ENCODE results near the gene ASCL2. TPM values are rescaled to one million over a fixed set of nuclear protein-coding genes. Genes with fewer than 3 reads are reported as not detected.

ASCL2 gene
- total RNA-seq, 1 donor from 2014 or later, result not detected

DNA sequence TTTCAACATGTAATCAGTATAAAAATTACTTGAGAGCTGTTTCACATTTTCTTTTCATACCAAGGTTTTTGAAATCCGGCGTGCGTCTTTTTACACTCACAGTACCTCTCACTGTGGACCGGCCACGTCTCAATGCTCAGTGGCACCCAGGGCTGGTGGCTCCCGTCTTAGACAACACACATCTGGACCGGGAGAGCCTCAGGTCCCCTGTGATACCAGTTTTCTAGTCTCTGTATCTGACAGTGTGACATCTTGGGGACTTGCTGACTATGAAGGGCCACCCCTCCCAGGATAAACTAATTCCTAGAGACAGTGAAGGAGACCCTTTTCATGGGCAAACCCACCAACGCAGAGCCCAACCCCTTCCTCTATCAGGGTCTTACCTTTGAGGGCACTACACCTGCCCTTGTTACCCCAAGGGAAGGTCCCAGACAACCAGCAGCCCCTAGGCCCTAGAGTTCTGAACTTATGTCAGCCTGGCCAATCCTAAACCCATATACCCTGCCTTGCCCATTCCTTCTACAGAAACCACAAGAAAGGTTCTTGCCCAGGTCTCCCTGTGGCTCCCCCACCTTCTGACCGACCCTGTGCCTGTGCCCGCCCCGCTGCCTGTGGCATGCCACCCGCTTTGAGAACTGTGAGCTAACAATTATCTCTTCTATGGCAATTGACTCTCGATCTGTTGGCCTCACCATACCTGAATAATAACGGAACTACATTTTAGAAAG, 6.1 kb upstream of the ASCL2 start:
- H3K36me3 ChIP-seq, result no peaks in the 10 kb centered on the region
- no peak for DNase-seq
- TF ChIP-seq, protein P1, sequence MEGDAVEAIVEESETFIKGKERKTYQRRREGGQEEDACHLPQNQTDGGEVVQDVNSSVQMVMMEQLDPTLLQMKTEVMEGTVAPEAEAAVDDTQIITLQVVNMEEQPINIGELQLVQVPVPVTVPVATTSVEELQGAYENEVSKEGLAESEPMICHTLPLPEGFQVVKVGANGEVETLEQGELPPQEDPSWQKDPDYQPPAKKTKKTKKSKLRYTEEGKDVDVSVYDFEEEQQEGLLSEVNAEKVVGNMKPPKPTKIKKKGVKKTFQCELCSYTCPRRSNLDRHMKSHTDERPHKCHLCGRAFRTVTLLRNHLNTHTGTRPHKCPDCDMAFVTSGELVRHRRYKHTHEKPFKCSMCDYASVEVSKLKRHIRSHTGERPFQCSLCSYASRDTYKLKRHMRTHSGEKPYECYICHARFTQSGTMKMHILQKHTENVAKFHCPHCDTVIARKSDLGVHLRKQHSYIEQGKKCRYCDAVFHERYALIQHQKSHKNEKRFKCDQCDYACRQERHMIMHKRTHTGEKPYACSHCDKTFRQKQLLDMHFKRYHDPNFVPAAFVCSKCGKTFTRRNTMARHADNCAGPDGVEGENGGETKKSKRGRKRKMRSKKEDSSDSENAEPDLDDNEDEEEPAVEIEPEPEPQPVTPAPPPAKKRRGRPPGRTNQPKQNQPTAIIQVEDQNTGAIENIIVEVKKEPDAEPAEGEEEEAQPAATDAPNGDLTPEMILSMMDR (IDR thresholded peaks at IDR 0.05; ENCODE audit: borderline replicate concordance), result no peak

DNA sequence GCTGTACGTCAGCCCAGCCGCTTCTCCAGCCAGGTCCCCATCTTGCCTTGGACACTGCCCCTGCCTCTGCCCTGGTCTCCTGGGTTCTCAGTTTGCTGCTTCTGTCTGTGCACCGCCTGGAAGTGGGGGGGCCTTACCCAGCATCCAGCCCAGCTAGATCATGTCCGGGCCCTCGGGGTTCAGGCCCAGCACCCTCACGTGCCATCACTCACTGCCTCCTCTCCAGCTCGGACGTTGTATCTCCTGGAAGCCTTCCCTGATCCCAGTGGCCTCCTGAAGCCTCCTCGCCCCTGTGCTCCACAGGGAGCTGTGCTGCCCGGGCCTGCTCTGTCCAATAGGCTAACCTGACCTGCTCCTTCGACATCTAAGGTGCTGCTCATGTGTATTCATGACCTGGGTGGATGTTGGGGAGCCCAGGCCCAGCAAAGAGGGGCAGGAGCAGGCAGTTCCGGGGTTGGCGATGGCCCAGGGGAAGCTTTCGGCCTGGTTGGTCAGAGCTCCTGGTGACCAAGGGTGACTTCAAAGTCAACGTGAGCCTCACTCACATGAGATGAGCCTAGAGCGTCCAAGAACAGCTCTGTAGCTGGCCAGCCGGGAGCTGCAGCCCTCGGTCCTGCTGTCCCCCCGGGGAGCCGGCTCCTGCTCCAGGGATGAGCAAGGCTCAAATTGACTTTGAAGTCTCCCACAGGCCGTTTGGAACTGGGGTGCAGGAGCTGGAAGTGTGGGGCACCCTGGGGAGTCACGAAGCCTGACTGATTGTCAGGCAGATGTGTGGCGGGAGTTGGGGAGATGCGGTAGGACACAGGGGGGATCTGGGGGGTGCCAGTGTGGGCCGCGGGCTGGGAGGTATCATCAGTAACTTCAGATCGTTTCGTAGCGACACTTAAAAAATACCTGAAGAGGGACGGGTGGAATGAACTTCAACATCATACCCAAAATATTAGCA, 5.2 kb upstream of the ASCL2 start:
- intact Hi-C loops (cut with micrococcal nuclease), result no loop called here
- no peaks in the 10 kb centered on the region for H3K36me3 ChIP-seq
- H3K27ac ChIP-seq (replicated peaks), result no peak overlapping the region
- DNase-seq, result no peak
- H3K27me3 ChIP-seq (ENCODE audit: low read depth), result peaks cover 52% of the 10 kb centered on the region
- H3K9me3 ChIP-seq (replicated peaks), result peaks cover 13% of the 10 kb centered on the region
- H3K4me3 ChIP-seq, result no peak overlapping the region
- TF ChIP-seq, protein P1 (IDR thresholded peaks at IDR 0.05; ENCODE audit: borderline replicate concordance), result no peak
- peaks cover 6% of the 10 kb centered on the region for H3K4me1 ChIP-seq

More for the DNA sequence above, 6.1 kb upstream of the ASCL2 start:
- no peaks in the 10 kb centered on the region for H3K4me1 ChIP-seq
- no peak overlapping the region for H3K4me3 ChIP-seq
- H3K9me3 ChIP-seq (replicated peaks), result peaks cover 21% of the 10 kb centered on the region
- peaks cover 43% of the 10 kb centered on the region for H3K27me3 ChIP-seq (ENCODE audit: low read depth)
- intact Hi-C loops (cut with micrococcal nuclease), result no loop called here
- H3K27ac ChIP-seq (replicated peaks), result no peak overlapping the region

DNA sequence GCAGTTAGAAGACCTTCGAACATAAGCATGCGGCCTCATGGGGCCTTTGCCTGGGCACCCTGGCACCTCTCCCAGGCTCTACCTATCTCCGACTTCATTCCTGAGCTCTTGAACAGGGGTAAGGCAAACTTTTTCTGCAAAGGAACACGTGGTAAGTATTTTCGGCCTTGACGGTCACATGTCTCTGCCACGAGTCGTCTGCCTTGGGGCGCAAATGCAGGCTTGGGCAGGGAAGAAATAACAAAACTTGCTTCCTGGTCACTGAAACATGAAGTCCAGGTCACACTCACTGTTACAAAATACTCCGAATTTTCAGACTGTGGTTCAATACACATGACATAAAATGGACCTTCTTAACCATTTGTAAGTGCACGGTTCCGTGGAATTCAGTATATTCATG, 3.4 kb upstream of the ASCL2 start:
- no peak for DNase-seq
- no peak overlapping the region for H3K4me3 ChIP-seq
- H3K36me3 ChIP-seq, result no peaks in the 10 kb centered on the region
- H3K27me3 ChIP-seq (ENCODE audit: low read depth), result peaks cover 70% of the 10 kb centered on the region
- intact Hi-C loops (cut with micrococcal nuclease), result no loop called here
- TF ChIP-seq, protein P1 (IDR thresholded peaks at IDR 0.05; ENCODE audit: borderline replicate concordance), result no peak
- H3K4me1 ChIP-seq, result peaks cover 25% of the 10 kb centered on the region
- H3K27ac ChIP-seq (replicated peaks), result no peak overlapping the region
- no peaks in the 10 kb centered on the region for H3K9me3 ChIP-seq (replicated peaks)

DNA sequence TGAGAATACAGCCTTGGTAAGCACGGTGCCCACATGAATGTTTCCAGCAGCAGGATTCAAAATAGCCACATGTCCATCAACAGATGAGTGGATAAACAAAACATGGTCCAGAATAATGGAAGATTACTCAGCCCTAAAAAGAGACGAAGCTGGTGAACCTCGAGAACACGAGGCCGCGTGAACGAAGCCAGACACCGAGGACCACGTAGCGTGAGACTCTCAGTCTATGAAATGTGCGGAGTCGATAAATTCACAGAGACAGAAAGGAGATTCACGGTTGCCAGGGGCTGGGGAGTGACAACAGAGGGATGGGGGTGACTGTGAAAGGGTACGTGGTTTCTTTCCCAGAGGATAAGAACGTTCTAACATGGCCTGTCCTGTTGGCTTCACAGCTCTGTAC, 2.9 kb upstream of the ASCL2 start:
- Histone ChIP-seq H3K4me3 (no peak overlapping the region), H3K27me3 (ENCODE audit: low read depth) (peaks cover 75% of the 10 kb centered on the region)

DNA sequence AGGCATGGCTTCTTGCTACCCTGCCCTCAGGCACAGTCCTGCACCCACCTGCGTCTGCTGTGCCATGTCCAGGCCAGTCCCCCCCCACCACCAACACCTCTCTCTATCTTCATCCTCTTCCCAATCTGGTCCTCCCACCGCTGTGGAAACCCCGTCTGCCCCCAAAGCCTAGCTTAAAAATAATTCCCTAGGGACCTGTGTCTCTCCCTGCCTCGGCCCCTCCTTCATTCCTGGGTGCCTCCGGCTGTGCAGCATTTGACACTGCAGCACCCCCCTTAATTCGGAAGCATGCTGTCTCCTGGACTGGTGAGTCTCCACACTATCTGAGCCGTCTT, 2.5 kb upstream of the ASCL2 start:
- intact Hi-C loops (cut with micrococcal nuclease), result no loop called here
- DNase-seq, result no peak
- H3K4me3 ChIP-seq, result no peak overlapping the region
- H3K27me3 ChIP-seq (ENCODE audit: low read depth), result peaks cover 76% of the 10 kb centered on the region
- H3K4me1 ChIP-seq, result peaks cover 27% of the 10 kb centered on the region
- H3K9me3 ChIP-seq (replicated peaks), result no peaks in the 10 kb centered on the region
- TF ChIP-seq, protein P1 (IDR thresholded peaks at IDR 0.05; ENCODE audit: borderline replicate concordance), result no peak
- H3K27ac ChIP-seq (replicated peaks), result no peak overlapping the region
- H3K36me3 ChIP-seq, result no peaks in the 10 kb centered on the region

More for the DNA sequence above, 2.9 kb upstream of the ASCL2 start:
- Histone ChIP-seq H3K4me1 (peaks cover 27% of the 10 kb centered on the region), H3K27ac (replicated peaks) (no peak overlapping the region), H3K9me3 (replicated peaks) (no peaks in the 10 kb centered on the region), H3K36me3 (no peaks in the 10 kb centered on the region)
- DNase-seq, result no peak
- TF ChIP-seq, protein P1 (IDR thresholded peaks at IDR 0.05; ENCODE audit: borderline replicate concordance), result no peak
- intact Hi-C loops (cut with micrococcal nuclease), result no loop called here

Measured in left ventricle myocardium inferior (tissue), 1 donor.